BJ (cell line): Measurements from ENCODE around the gene PSMD8. TPM values are rescaled to one million over a fixed set of nuclear protein-coding genes. Genes with fewer than 3 reads are reported as not detected.

Experiments used
- CTCF ChIA-PET: fragments of 350-600 bp; formaldehyde crosslinking; extraction: SDS; loops from one replicate; lab custom pipeline; 2021; ENCODE audit warnings: antibody characterized with exemption, inconsistent platforms; lab: Yijun Ruan, JAX
- POLR2A ChIA-PET: fragments of 300-600 bp; sonication (Branson Sonifier 250); formaldehyde crosslinking; extraction: SDS; loops from one replicate; lab custom pipeline; 2021; ENCODE audit warnings: antibody characterized with exemption; lab: Charles Lee
- DNase-seq: peaks from one replicate; pipeline ENCODE4 v3.0.0-alpha.2; 2011; ENCODE audit warnings: low read depth
- H3K27me3 ChIP-seq: 2 replicates; pipeline ENCODE4 v1.6.0; 2011; ENCODE audit warnings: low read length; ENCODE audit not compliant: control insufficient read depth, insufficient read depth
- H3K36me3 ChIP-seq: 2 replicates; pipeline ENCODE4 v1.5.1; 2011; ENCODE audit warnings: low read length; ENCODE audit not compliant: control insufficient read depth, insufficient read depth
- H3K4me3 ChIP-seq: 2 replicates; pipeline ENCODE4 v1.5.1; 2011; ENCODE audit warnings: low read depth, mild to moderate bottlenecking, control low read depth, low read length
- polyA plus RNA-seq: library from polyadenylated mRNA; depleted of rRNA; stranded (reverse); fragments of >200 nt; gene quantifications from 2 replicates; pipeline ENCODE4 v1.2.3, GENCODE V29; 2011
- TF ChIP-seq, protein P1 (sequence below): IDR thresholded peaks from 2 replicates; pipeline ENCODE4 v1.5.1; 2011; ENCODE audit warnings: low read depth, mild to moderate bottlenecking, control low read depth, inconsistent platforms, low read length, moderate library complexity; ENCODE audit not compliant: insufficient read depth

PSMD8 gene
- polyA plus RNA-seq, 1 experiment = 662 TPM

DNA sequence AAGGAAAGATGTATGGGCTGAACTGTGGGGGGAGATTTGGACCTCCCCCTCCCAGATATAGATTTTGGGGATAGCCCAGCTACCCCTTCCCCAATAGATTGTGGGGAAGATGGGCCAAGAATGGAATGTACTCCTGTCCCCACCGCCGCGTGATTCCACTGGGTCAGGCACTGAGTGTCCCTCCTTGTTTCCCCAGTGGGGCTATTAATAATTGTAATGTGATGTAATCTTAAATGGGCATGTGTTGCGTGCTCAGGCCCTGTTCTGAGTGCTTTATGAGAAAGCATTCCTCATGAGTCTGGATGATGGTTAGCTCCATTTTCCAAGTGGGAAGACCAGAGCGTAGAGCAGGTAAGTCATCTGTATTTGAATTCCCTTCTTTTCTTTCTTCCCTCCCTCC, 1.4 kb downstream of the PSMD8 start:
- POLR2A ChIA-PET = interaction anchor here (0.5 to 1.4 kb wide), 3 partner anchors 11 to 454 kb away, joined by 3 to 18 read pairs (median 4); partner anchors contain the start of gene GGN
- TF ChIP-seq, protein P1, sequence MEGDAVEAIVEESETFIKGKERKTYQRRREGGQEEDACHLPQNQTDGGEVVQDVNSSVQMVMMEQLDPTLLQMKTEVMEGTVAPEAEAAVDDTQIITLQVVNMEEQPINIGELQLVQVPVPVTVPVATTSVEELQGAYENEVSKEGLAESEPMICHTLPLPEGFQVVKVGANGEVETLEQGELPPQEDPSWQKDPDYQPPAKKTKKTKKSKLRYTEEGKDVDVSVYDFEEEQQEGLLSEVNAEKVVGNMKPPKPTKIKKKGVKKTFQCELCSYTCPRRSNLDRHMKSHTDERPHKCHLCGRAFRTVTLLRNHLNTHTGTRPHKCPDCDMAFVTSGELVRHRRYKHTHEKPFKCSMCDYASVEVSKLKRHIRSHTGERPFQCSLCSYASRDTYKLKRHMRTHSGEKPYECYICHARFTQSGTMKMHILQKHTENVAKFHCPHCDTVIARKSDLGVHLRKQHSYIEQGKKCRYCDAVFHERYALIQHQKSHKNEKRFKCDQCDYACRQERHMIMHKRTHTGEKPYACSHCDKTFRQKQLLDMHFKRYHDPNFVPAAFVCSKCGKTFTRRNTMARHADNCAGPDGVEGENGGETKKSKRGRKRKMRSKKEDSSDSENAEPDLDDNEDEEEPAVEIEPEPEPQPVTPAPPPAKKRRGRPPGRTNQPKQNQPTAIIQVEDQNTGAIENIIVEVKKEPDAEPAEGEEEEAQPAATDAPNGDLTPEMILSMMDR = no peak
- no peak for DNase-seq

DNA sequence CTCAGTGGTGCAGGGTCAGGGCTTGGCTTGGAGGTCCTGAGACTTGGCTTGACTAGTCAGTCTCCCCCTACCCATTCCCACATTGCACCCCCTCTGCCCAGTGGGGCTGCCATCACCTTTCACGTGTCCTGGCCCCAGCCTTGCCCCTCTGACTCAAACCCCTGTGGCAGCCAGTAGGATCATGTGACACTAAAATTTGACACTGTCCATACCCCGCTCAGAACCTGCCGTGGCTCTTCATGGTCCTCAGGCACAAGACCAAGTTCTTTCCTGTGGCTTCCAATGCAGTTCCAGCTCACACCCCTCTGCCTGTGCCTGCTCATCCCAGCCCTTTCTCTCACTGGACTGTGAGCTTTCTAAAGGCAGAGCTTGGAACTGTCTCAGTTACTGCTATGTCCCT, 2.2 kb downstream of the PSMD8 start:
- ChIA-PET CTCF (interaction anchor here (2.0 to 2.1 kb wide), 2 partner anchors 8 to 11 kb away, joined by 8 to 12 read pairs; partner anchors contain the start of genes GGN and SPRED3), POLR2A (interaction anchor here (0.5 to 1.4 kb wide), 2 partner anchors 10 to 11 kb away, joined by 3 to 18 read pairs; partner anchors contain the start of gene GGN)
- no peak for DNase-seq

More for the DNA sequence above, 1.4 kb downstream of the PSMD8 start:
- Histone ChIP-seq H3K27me3 (no peaks in the 10 kb centered on the region), H3K36me3 (peaks cover 15% of the 10 kb centered on the region), H3K4me3 (peak overlapping the region; percentile 75)
- CTCF ChIA-PET = interaction anchor here (0.7 to 2.1 kb wide), 4 partner anchors 9 to 40 kb away, joined by 3 to 12 read pairs (median 7); partner anchors contain the start of genes FAM98C, GGN and SPRED3

DNA sequence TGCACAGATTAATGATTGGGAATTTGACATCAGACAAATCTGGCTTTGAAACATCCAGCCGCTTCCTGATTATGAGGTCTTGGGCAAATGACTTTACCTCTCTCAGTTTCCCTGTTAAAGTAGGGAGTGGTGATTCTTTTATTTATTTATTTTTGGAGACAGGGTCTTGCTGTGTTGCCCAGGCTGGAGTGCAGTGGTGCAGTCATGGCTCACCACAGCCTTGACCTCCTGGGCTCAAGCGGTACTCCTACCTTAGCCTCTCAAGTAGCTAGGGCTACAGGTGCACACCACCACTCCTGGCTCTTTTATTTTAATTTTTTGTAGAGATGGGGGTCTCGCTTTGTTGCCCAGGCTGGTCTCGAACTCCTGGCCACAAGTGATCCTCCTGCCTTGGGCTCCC, 2.7 kb downstream of the PSMD8 start:
- POLR2A ChIA-PET = no interaction called here

More for the DNA sequence above, 2.2 kb downstream of the PSMD8 start:
- Histone ChIP-seq H3K4me3 (no peak overlapping the region), H3K27me3 (no peaks in the 10 kb centered on the region), H3K36me3 (peaks cover 24% of the 10 kb centered on the region)
- TF ChIP-seq, protein P1 = no peak

DNA sequence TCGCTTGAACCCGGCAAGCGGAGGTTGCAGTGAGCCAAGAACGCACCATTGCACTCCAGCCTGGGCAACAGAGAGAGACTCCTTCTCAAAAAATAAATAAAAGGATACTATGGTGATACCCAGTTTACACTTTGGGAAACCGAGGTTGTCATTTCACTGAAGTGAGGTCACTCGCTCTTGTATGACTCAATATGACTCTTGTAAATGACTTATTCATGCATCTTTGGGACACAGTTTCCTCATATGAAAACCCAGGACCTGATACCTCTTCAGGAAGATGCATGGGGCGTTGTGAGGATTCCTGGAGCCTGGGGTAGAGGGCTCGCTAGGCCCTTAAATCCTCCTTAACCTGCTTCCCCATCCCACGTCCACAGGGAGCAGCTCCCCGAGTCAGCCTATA, 4.5 kb downstream of the PSMD8 start:
- ChIA-PET POLR2A (no interaction called here), CTCF (interaction anchor here (0.8 kb wide), 1 partner anchor 24 kb away, joined by 3 read pairs; the partner anchor contains the start of gene FAM98C)
- no peaks in the 10 kb centered on the region for H3K27me3 ChIP-seq
- peaks cover 40% of the 10 kb centered on the region for H3K36me3 ChIP-seq
- DNase-seq = no peak
- no peak overlapping the region for H3K4me3 ChIP-seq
- TF ChIP-seq, protein P1 = no peak

More for the DNA sequence above, 2.7 kb downstream of the PSMD8 start:
- Histone ChIP-seq H3K27me3 (no peaks in the 10 kb centered on the region), H3K4me3 (no peak overlapping the region), H3K36me3 (peaks cover 29% of the 10 kb centered on the region)
- TF ChIP-seq, protein P1 = no peak
- DNase-seq = no peak
- CTCF ChIA-PET = interaction anchor here (2.0 to 2.1 kb wide), 2 partner anchors 8 to 11 kb away, joined by 8 to 12 read pairs; partner anchors contain the start of genes GGN and SPRED3

DNA sequence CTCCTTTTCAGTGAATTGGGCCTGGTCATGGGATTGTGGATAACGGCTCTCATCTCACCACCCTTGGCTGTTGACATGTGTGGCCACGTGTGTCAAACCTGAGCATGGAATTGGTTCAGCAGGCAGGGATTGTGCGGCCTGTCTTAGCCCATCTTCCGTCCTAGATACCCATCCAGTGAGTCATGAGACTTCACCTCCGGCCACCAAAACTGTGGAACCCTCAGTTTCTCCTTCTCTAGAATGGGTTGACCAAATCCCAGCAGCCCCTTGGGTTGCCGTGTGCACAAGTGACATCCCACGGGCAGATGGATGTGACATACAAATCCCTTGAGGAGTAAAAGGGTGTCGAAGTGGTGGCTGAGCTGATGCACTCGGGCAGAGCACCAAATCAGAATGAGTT, 6.8 kb downstream of the PSMD8 start:
- peaks cover 50% of the 10 kb centered on the region for H3K36me3 ChIP-seq

More for the DNA sequence above, 6.8 kb downstream of the PSMD8 start:
- H3K27me3 ChIP-seq = no peaks in the 10 kb centered on the region
- H3K4me3 ChIP-seq = no peak overlapping the region
- POLR2A ChIA-PET = no interaction called here
- CTCF ChIA-PET = interaction anchor here (1.3 kb wide), 1 partner anchor 147 kb away, joined by 4 read pairs; no protein-coding TSS in a partner anchor
- TF ChIP-seq, protein P1 = no peak
- DNase-seq = no peak
